HG03575 (cell line): Measurements from ENCODE around the gene CDK18.

ENCODE experiments used
- ATAC-seq: cut with Tn5 transposase; IDR thresholded peaks from one replicate; pipeline ENCODE4 v1.9.1; 2021; ENCODE audit not compliant: unreplicated experiment, insufficient number of reproducible peaks, low FRiP score; ENCODE audit errors: extremely low read depth

The CDK18 gene

GRCh38 chr1:205504311-205505075 lies at the start of gene CDK18:
Gene CDK18 (plus strand): TSS chr1:205504669. CDS start chr1:205523168, 18,499 bp downstream.
- ATAC-seq: no peak

DNA sequence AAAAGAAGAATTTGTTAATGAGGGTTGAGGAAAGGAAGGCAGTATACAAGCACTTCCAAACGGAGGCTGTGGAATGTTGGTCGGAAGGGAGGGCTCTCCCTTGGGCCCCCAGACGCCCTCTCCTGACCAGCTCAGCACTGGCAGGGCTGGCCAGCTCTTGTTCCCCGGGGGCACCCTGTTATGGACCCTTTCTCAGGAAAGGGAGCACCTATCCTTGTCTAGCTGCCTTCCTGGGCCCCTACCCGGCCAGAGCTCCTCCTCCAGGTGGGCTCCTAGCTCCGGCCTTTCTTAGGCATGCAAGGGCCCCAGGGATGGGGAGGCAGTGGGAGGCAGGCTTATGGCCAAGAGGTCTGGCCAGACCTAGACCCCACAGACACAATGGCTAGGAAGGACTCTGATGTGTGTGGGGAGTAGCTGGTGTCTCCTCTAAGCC lies 49.5 kb upstream of the CDK18 start:
- no peak for ATAC-seq

DNA sequence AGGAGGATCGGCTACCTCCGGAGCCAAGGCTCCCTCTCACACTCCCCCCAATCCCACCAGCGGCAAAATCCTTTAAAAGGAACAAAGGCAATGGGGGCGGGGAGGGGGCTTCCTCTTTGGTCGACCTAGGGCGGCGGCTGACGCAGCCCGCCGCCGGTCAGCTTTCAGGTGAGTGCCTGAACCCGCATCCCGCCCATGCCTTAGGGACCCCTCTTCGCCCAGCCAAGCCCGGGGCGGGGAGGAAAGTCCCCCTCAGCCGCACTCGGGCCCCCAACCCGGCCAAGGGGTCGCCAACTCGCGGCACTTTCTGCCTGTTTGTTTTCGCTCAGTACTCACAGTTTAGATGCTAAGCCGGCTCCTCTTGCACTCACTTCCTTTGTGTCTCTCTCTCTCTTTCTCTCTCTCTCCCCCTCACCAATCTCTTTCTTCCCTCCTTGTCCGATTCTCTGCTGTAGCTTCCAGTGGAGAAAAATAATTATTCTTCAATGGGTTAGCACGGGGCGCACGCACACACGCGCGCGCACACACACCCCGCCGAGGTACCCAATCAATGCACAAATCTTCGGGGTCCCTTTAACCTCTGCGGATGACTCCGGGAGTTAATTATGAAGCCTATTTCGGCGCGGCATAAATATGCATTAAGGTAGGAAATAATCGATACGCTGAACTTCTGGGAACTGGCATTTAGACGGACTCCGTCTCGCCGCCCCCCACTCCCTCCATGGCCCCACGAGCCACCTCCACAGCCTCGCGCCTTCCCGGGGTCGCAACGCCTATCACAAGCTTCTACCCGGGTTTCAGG lies 48.7 kb upstream of the CDK18 start, which contains the start of gene BLACAT1:
TSS of gene BLACAT1 (minus strand) at position 465 of the 802 bp plus-strand sequence.
- no peak for ATAC-seq

GRCh38 chr1:205456383-205456867 lies 48.0 kb upstream of the CDK18 start:
- ATAC-seq: no peak

- no peak for ATAC-seq
These were observed 47.4 kb upstream of the CDK18 start for GRCh38 chr1:205456868-205457745.

DNA sequence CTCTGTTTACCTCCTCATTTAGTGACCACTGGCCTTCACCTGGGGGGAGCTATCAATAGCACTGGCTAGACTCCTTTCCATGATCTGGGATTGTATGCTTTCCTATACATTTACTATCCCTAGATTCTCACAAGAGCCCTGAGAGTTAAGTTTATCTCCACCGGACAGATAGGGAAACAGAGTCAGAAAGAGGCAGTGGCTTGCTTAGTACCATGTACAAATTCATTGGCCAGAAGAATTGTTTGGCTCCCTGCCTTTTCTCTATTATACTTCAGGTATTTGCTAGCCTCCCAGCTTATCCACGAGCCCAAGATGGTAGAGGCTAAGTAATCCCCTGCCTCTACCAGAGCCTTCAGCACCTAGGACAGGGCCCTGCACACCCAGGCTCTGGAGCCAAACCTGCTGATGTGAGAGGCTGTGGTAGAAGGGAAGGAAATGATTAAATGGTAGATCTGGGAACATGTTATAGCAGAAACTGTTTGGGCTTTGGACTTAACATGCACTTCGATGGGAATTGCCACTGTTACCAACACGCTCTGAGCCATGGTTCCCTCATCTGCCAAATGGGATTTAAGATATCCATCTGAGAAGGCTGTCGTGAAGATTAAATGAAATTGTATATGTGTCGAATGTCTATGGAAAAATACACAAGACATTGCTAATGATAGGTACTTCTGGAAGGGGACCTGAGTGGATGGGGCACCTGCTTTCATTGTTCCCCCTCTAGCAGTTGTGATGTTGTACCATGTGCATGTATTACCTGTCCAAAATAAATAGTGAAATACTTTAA lies 45.5 kb upstream of the CDK18 start:
- no peak for ATAC-seq

- no peak for ATAC-seq
These were observed 39.1 kb upstream of the CDK18 start for GRCh38 chr1:205465392-205465791.

GRCh38 chr1:205466595-205467220 lies 37.8 kb upstream of the CDK18 start:
- ATAC-seq: no peak

- no peak for ATAC-seq
These were observed 34.3 kb upstream of the CDK18 start for GRCh38 chr1:205470131-205470530.

DNA sequence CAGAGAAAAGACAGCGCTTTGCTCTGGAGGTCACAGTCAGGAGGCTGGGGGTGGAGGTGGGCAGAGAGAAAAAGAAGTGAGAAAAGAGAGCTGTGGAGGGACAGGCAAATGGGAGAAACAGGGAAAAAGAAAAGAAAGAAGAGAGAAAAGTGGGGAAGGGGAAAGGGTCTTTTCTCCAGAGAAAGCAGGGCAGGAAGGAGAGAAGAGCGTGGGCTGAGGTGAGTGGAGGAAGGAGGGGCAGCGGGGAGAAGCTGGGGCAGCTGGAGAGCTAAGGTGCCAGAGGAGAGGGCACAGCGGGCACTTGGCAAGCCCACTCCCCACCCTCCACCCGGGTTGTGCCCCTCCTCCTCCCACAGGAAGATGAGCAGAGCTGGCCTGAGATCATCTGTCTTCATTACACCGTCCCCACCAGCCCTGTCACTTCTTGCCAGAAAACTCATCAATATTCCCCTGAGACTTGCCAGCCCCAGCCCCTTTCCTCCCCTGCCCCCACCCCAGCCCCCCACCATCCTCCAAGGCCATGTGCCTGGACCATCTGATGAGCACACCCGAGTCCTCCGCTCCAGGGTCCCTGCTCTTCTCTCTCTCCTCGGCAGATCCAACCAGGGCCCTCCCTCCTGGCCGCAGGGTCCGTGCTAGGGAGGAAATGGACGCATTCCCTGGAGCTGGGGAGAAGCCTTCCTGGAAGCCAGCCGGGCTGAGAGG lies 31.6 kb upstream of the CDK18 start:
- no peak for ATAC-seq

DNA sequence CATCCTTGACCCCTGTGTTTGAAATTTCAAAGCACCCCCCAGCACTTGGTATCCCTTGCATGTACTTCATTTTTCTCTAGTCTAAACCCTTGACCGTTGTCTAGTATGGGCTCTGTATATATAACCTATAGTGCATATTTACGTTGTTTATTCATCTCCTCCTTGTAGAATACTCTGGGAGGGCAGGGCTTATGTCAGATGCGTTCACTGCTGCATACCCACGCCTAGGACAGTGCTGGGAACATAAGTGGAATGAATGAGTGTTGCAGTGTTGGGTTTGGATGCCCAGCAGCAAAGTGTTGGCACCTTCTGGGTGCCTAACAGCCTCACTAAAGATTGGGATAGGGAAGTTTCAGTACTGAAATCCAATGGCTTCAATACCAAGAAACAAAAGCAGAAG lies 31.0 kb upstream of the CDK18 start:
- ATAC-seq: no peak

- ATAC-seq: no peak
These were observed 30.5 kb upstream of the CDK18 start for GRCh38 chr1:205473966-205474365.

GRCh38 chr1:205474571-205474970 lies 29.9 kb upstream of the CDK18 start:
- no peak for ATAC-seq

GRCh38 chr1:205475855-205476254 lies 28.6 kb upstream of the CDK18 start:
- no peak for ATAC-seq

- ATAC-seq: no peak
These were observed 27.8 kb upstream of the CDK18 start for GRCh38 chr1:205476648-205477047.

- no peak for ATAC-seq
These were observed 27.2 kb upstream of the CDK18 start for GRCh38 chr1:205477121-205477758.

- no peak for ATAC-seq
These were observed 26.7 kb upstream of the CDK18 start for GRCh38 chr1:205477759-205478247.
